Astrocyte of the spinal cord (primary cell): ENCODE data around the gene AJAP1.

ENCODE experiments used
- DNase-seq: peaks from one replicate; pipeline ENCODE4 v3.0.0; 2011; ENCODE audit warnings: low read depth, low spot score
- H3K4me3 ChIP-seq: 2 replicates; pipeline ENCODE4 v1.5.1; 2011; ENCODE audit warnings: low read depth, mild to moderate bottlenecking, low read length, moderate library complexity
- CTCF ChIP-seq: IDR thresholded peaks from 2 replicates; pipeline ENCODE4 v1.5.1; 2012; ENCODE audit warnings: low read depth, mild to moderate bottlenecking, low read length, inconsistent platforms
- in situ Hi-C: cut with HindIII; loops from 2 replicates; pipeline ENCODE4 v1.10.0; 2017; ENCODE audit warnings: low sequenced_read_pairs

Gene AJAP1

DNA sequence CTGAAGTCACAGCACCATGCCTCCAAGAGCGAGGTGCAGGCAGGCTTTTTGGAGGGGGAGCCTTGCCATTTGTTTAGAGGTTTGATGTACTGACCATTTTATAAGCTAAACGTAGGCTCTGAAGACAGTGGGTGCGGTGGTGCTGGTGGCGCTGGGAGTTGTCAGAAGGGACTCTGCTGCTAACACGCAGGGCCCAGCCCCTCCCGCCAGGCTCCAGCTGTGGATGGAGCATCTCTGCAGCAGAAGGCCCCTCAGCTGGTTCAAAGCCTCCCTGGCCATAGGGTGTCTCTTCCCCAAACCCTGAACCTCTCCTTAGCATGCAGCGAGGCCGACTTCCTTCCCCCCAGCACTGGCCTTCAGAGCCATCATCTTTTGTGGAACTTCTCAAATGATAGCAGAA is 105.3 kb downstream of the AJAP1 start:
- no peak overlapping the region for H3K4me3 ChIP-seq
- no peak for DNase-seq
- no peak for TF ChIP-seq CTCF
- in situ Hi-C loops, result no loop called here

GRCh38 chr1:4760088-4760487 is 105.7 kb downstream of the AJAP1 start:
- in situ Hi-C loops, result no loop called here
- DNase-seq, result no peak
- TF ChIP-seq CTCF, result no peak
- H3K4me3 ChIP-seq, result no peak overlapping the region

DNA sequence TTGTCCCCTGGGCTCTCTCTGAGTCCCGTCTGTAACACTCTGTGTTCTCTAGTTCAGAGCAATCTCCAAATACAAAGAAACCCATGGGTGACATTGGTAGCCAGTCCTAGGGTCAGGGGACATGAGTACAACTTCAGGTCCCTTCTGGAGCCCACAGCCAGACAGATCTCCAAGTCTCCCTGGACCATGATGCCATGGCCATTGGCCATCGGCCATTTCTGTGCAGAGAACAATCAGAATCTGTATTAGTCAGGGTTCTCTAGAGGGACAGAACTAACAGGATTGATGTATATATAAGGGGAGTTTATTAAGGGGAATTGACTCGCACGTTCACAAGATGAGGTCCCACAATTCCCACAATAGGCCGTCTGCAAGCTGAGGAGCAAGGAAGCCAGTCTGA is 106.9 kb downstream of the AJAP1 start:
- in situ Hi-C loops, result no loop called here
- no peak for DNase-seq
- TF ChIP-seq CTCF, result no peak
- H3K4me3 ChIP-seq, result no peak overlapping the region

- in situ Hi-C loops, result no loop called here
- DNase-seq, result no peak
- no peak overlapping the region for H3K4me3 ChIP-seq
- no peak for TF ChIP-seq CTCF
Measured at GRCh38 chr1:4762146-4762545, 107.7 kb downstream of the AJAP1 start.

DNA sequence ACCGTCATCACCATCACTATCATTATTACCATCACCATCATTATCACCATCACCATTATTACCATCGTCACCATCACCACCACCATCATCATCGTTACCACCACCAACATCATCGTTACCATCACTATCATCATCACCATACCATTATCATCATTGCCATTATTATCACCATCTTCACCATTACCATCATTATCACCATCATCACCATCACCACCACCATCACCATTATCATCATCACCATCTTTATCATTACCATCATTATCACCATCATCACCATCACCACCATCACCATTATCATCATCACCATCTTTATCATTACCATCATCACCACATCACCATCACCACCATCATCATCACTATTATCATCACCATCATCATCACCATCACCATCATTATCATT is 112.9 kb downstream of the AJAP1 start:
- H3K4me3 ChIP-seq, result no peak overlapping the region
- in situ Hi-C loops, result no loop called here

DNA sequence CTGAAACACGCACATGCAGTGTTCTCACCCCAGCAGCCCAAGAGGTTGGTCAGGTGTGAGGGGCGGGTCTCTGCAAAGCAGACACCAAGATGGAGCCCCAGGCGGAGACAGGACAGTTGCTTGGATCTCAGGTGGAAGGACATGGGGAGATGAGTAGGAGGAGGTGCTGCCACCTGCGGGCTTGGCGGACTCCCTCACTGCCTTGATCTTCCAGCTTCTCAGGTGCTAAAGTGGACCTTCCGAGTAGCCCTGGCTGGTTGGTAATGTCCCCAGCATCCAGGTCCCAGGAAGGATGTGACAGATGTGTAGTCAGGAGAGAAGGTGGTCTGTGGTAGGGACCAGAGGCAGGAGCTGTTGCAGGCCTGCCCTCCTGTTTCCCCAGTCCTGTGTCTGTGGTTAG is 114.1 kb downstream of the AJAP1 start:
- DNase-seq, result no peak
- in situ Hi-C loops, result no loop called here
- no peak overlapping the region for H3K4me3 ChIP-seq
- no peak for TF ChIP-seq CTCF

More for the DNA sequence above, 112.9 kb downstream of the AJAP1 start:
- no peak for TF ChIP-seq CTCF
- DNase-seq, result no peak
